H1 (cell line): ENCODE results near the gene DPP8. TPM values are rescaled to one million over a fixed set of nuclear protein-coding genes. Genes with fewer than 3 reads are reported as not detected.
A peak's percentile ranks its signal among the peaks of the same experiment; 100 is the strongest.

Experiments used
- CTCF ChIA-PET: fragments of 300-600 bp; sonication (Branson Sonifier 250); formaldehyde crosslinking; loops from one replicate; lab custom pipeline; 2021; ENCODE audit not compliant: partially characterized antibody; lab: Charles Lee
- POLR2A ChIA-PET: fragments of 300-600 bp; sonication (Branson Sonifier 250); formaldehyde crosslinking; loops from one replicate; lab custom pipeline; 2021; ENCODE audit warnings: inconsistent platforms; ENCODE audit not compliant: partially characterized antibody; lab: Charles Lee
- DNase-seq, 2 experiments: peaks; one replicate each; pipeline versions ENCODE4 v3.0.0 to v3.0.0-alpha.2; 2010 to 2022; ENCODE audit warnings: low spot score in 2 of 2, low read depth in 1 of 2, mixed read lengths in 1 of 2
- FAIRE-seq: peaks from 2 replicates; lab custom pipeline; 2011; peaks lifted over from hg19 to GRCh38; lab: Jason Lieb, UNC
- H2AFZ ChIP-seq: 2 replicates; pipeline ENCODE4 v1.8.1; 2012; ENCODE audit warnings: low read length, inconsistent platforms
- H2AK5ac ChIP-seq: 2 replicates; pipeline ENCODE4 v1.6.1; 2013; ENCODE audit warnings: low read depth, low read length
- H2BK120ac ChIP-seq: replicated peaks from 2 replicates; pipeline ENCODE3; 2013; ENCODE audit warnings: low read depth, low read length, inconsistent platforms
- H2BK12ac ChIP-seq: 2 replicates; pipeline ENCODE4 v1.6.1; 2013; ENCODE audit warnings: low read depth, low read length
- H2BK15ac ChIP-seq: 2 replicates; pipeline ENCODE4 v1.6.1; 2013; ENCODE audit warnings: low read length
- H2BK20ac ChIP-seq: 2 replicates; pipeline ENCODE4 v1.6.1; 2013; ENCODE audit warnings: low read length
- H2BK5ac ChIP-seq: 2 replicates; pipeline ENCODE4 v1.6.1; 2013; ENCODE audit warnings: low read depth, low read length
- H3K14ac ChIP-seq: 2 replicates; pipeline ENCODE4 v1.6.1; 2013; ENCODE audit warnings: inconsistent platforms; ENCODE audit not compliant: insufficient read length
- H3K18ac ChIP-seq: 2 replicates; pipeline ENCODE4 v1.6.1; 2013; ENCODE audit warnings: low read length; ENCODE audit errors: extremely low read depth
- H3K23ac ChIP-seq: 2 replicates; pipeline ENCODE4 v1.6.1; 2013; ENCODE audit warnings: inconsistent platforms; ENCODE audit not compliant: insufficient read length
- H3K23me2 ChIP-seq: 2 replicates; pipeline ENCODE4 v1.6.1; 2013; ENCODE audit warnings: low read depth, low read length
- H3K27ac ChIP-seq: 2 replicates; pipeline ENCODE4 v1.6.1; 2011; ENCODE audit warnings: low read depth, low read length, inconsistent platforms
- H3K27me3 ChIP-seq, 4 experiments: replicated peaks in 1 of 4; 1 replicate in 1 of 4; 2 replicates in 3 of 4; pipeline versions ENCODE4 v1.6.1 to v1.8.1; 2011 to 2013; ENCODE audit warnings: low read length in 3 of 4, mild to moderate bottlenecking in 3 of 4, inconsistent platforms in 2 of 4, mixed read lengths in 2 of 4, moderate library complexity in 1 of 4; ENCODE audit not compliant: control insufficient read depth in 3 of 4, insufficient read depth in 3 of 4; ENCODE audit errors: extremely low read depth in 1 of 4
- H3K36me3 ChIP-seq, 4 experiments: 2 replicates each; pipeline versions ENCODE4 v1.6.1 to v1.8.1; 2011 to 2013; ENCODE audit warnings: mild to moderate bottlenecking in 4 of 4, low read length in 3 of 4, moderate library complexity in 2 of 4, control low read depth in 1 of 4, inconsistent platforms in 1 of 4; ENCODE audit not compliant: insufficient read depth in 4 of 4, control insufficient read depth in 2 of 4
- H3K4ac ChIP-seq: replicated peaks from 2 replicates; pipeline ENCODE3; 2013; ENCODE audit warnings: low read length, low read depth, mixed read lengths, inconsistent platforms; ENCODE audit not compliant: insufficient read length
- H3K4me1 ChIP-seq, 4 experiments: replicated peaks in 1 of 4; 1 replicate in 1 of 4; 2 replicates in 3 of 4; pipeline versions ENCODE4 v1.6.1 to v1.8.1; 2011 to 2013; ENCODE audit warnings: low read length in 3 of 4, inconsistent platforms in 2 of 4, mixed read lengths in 1 of 4; ENCODE audit not compliant: insufficient read depth in 4 of 4, control insufficient read depth in 3 of 4
- H3K4me2 ChIP-seq, 2 experiments: 2 replicates each; pipeline versions ENCODE4 v1.6.1 to v1.8.1; 2011 to 2013; ENCODE audit warnings: low read depth in 2 of 2, low read length in 2 of 2, control low read depth in 1 of 2, inconsistent platforms in 1 of 2, mild to moderate bottlenecking in 1 of 2; ENCODE audit not compliant: insufficient read depth in 1 of 2
- H3K4me3 ChIP-seq, 4 experiments: fragments of 200-600, 300-600 bp in 1 of 4; sonication (generic), shearing (Covaris generic), sonication (Bioruptor Twin) in 1 of 4; 2 replicates each; pipeline versions ENCODE4 v1.5.1 to v1.8.1; 2011 to 2016; ENCODE audit warnings: low read length in 4 of 4, low read depth in 3 of 4, control low read depth in 2 of 4, inconsistent platforms in 2 of 4, mild to moderate bottlenecking in 2 of 4, mixed read lengths in 1 of 4, moderate library complexity in 1 of 4; ENCODE audit not compliant: insufficient read depth in 2 of 4; ENCODE audit errors: extremely low read depth in 1 of 4
- H3K56ac ChIP-seq: replicated peaks from 2 replicates; pipeline ENCODE3; 2013; ENCODE audit warnings: low read depth, mild to moderate bottlenecking, mixed read lengths, low read length, inconsistent platforms; ENCODE audit not compliant: insufficient read length
- H3K79me1 ChIP-seq: 2 replicates; pipeline ENCODE4 v1.6.1; 2013; ENCODE audit warnings: low read depth, low read length, control low read depth
- H3K79me2 ChIP-seq, 2 experiments: 2 replicates each; pipeline versions ENCODE4 v1.6.1 to v1.8.1; 2012 to 2013; ENCODE audit warnings: low read length in 2 of 2, mild to moderate bottlenecking in 2 of 2, inconsistent platforms in 1 of 2; ENCODE audit not compliant: insufficient read depth in 2 of 2, control insufficient read depth in 1 of 2
- H3K9ac ChIP-seq, 4 experiments: replicated peaks in 1 of 4; 1 replicate in 1 of 4; 2 replicates in 3 of 4; pipeline versions ENCODE4 v1.6.1 to v1.8.1; 2011 to 2013; ENCODE audit warnings: low read depth in 3 of 4, low read length in 3 of 4, control low read depth in 2 of 4, mild to moderate bottlenecking in 2 of 4, moderate library complexity in 2 of 4, inconsistent platforms in 1 of 4; ENCODE audit errors: extremely low read depth in 1 of 4
- H3K9me3 ChIP-seq, 2 experiments: 2 replicates each; pipeline versions ENCODE4 v1.6.1 to v1.8.1; 2012 to 2013; ENCODE audit warnings: mild to moderate bottlenecking in 2 of 2, moderate library complexity in 2 of 2, control low read depth in 1 of 2, inconsistent platforms in 1 of 2, low read depth in 1 of 2, low read length in 1 of 2, mixed read lengths in 1 of 2; ENCODE audit not compliant: insufficient read depth in 2 of 2
- H4K20me1 ChIP-seq, 2 experiments: replicated peaks in 1 of 2; 2 replicates each; pipeline versions ENCODE3 to v1.8.1; 2011 to 2013; ENCODE audit warnings: inconsistent platforms in 2 of 2, low read length in 2 of 2, mild to moderate bottlenecking in 1 of 2; ENCODE audit not compliant: insufficient read depth in 2 of 2, control insufficient read depth in 1 of 2
- H4K5ac ChIP-seq: 2 replicates; pipeline ENCODE4 v1.6.1; 2013; ENCODE audit warnings: low read length, low read depth, mixed read lengths, inconsistent platforms; ENCODE audit not compliant: insufficient read length
- H4K8ac ChIP-seq: 2 replicates; pipeline ENCODE4 v1.8.0; 2013; ENCODE audit warnings: mild to moderate bottlenecking, moderate library complexity, low read length, inconsistent platforms; ENCODE audit not compliant: insufficient read depth; ENCODE audit errors: extremely low read depth
- H4K91ac ChIP-seq: replicated peaks from 2 replicates; pipeline ENCODE3; 2013; ENCODE audit warnings: low read length, mixed read lengths, inconsistent platforms; ENCODE audit not compliant: insufficient read length
- CBX8 ChIP-seq: fragments of 300-800, 300-1000 bp; sonication (generic); IDR thresholded peaks from 2 replicates; pipeline ENCODE4 v1.7.1; 2016; ENCODE audit warnings: low read depth, low read length, borderline replicate concordance
- CHD2 ChIP-seq: IDR thresholded peaks from 2 replicates; pipeline ENCODE4 v1.6.1; 2012; ENCODE audit warnings: low read length, improper control_type of control experiment
- CREB1 ChIP-seq: IDR thresholded peaks from 2 replicates; pipeline ENCODE4 v1.6.1; 2012; ENCODE audit warnings: inconsistent platforms
- EP300 ChIP-seq, 2 experiments: IDR thresholded peaks; 1 replicate in 1 of 2; 2 replicates in 1 of 2; pipeline ENCODE4 v1.6.1; 2011 to 2012; ENCODE audit warnings: low read depth in 2 of 2, low read length in 2 of 2, mild to moderate bottlenecking in 2 of 2, borderline replicate concordance in 1 of 2, inconsistent platforms in 1 of 2, moderate library complexity in 1 of 2
- POLR2AphosphoS5 ChIP-seq: IDR thresholded peaks from 2 replicates; pipeline ENCODE4 v1.6.1; 2011; ENCODE audit warnings: low read depth, low read length
- SIRT6 ChIP-seq: IDR thresholded peaks from one replicate; pipeline ENCODE4 v1.7.1; 2012; ENCODE audit warnings: low read length, inconsistent platforms
- SP2 ChIP-seq: IDR thresholded peaks from 2 replicates; pipeline ENCODE4 v1.6.1; 2012; ENCODE audit warnings: mild to moderate bottlenecking, low read length, inconsistent platforms
- SUZ12 ChIP-seq: fragments of 200-600 bp; sonication (generic); IDR thresholded peaks from 2 replicates; pipeline ENCODE4 v1.6.1; 2012; ENCODE audit warnings: mild to moderate bottlenecking, inconsistent platforms, low read length, moderate library complexity, mixed read lengths
- TAF7 ChIP-seq: optimal IDR thresholded peaks from 2 replicates; pipeline ENCODE3; 2011; ENCODE audit warnings: low read depth, mild to moderate bottlenecking, inconsistent platforms, low read length, moderate library complexity, borderline replicate concordance
- TBP ChIP-seq: IDR thresholded peaks from 2 replicates; pipeline ENCODE4 v1.6.1; 2011; ENCODE audit warnings: low read depth, low read length, improper control_type of control experiment
- WGBS, 2 experiments: shearing (Covaris generic) in 1 of 2; methylation state at CpG; one replicate each; pipeline versions ENCODE4 v1.1.6 to v1.1.7; 2013 to 2015; ENCODE audit warnings: low lambda C conversion rate in 2 of 2, mixed read lengths in 2 of 2, inconsistent platforms in 1 of 2, low coverage in 1 of 2, missing lambda C conversion rate in 1 of 2; ENCODE audit not compliant: insufficient replicate concordance in 2 of 2, insufficient coverage in 1 of 2, insufficient read length in 1 of 2; ENCODE audit errors: extremely low coverage in 1 of 2, missing lambda C conversion rate in 1 of 2; 5-methylcytosine and 5-hydroxymethylcytosine counted together
- polyA plus RNA-seq, 7 experiments: library from polyadenylated mRNA; depleted of rRNA in 3 of 7; stranded (reverse) in 5 of 7; unstranded in 2 of 7; fragments of >200 nt in 5 of 7; fragments of 200-250 nt in 2 of 7; gene quantifications; 1 replicate in 5 of 7; 2 replicates in 1 of 7; 4 replicates in 1 of 7; pipeline versions ENCODE4 v1.2.1 to v1.2.3, GENCODE V29; 2011 to 2013; ENCODE audit warnings: missing spikeins in 2 of 7, mixed read lengths in 2 of 7
- total RNA-seq: library from RNA; stranded (reverse); fragmentation: NEBNext Ultra II Directional; extraction: Animal tissue kit (Norgen Biotek cat#: 25700); gene quantifications from 2 replicates; pipeline ENCODE4 v1.2.1, GENCODE V29; 2021
- TF ChIP-seq, protein P1 (sequence below): IDR thresholded peaks from 2 replicates; pipeline ENCODE4 v1.6.1; 2012; ENCODE audit warnings: low read length, inconsistent platforms
- TF ChIP-seq, protein P2 (sequence below): IDR thresholded peaks from 2 replicates; pipeline ENCODE4 v1.6.1; 2012; ENCODE audit warnings: inconsistent platforms

DPP8 gene
- total and polyA plus RNA-seq, 2 of the 8 experiments (the other 6 are each of a cell fraction or from before 2014, with no cell fraction given) = 9.9 to 26.0 TPM

DNA sequence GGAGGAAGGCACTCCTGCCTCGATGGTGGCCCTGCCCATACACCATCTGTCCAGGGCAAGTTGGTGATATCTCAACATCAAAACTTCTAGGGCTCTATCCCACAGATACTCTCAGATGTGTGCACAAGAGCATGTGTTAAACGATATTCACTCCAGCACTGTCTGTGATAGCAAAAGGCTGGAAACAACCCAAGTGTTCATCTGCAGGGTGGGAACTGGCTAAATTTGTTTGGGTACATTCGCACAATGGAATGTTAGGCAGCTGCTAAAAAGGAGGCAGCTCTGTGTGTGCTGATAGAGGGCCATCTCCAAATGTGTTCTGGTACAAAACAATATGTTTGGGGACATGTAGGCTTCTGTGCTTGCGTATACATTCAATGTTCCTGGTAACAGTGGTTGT, 114.5 kb downstream of the DPP8 start:
- H3K4me2 ChIP-seq = no peak overlapping the region
- no peaks in the 10 kb centered on the region for H3K79me2 ChIP-seq
- no peak overlapping the region for H3K4ac ChIP-seq
- no peak overlapping the region for H2BK20ac ChIP-seq
- no peaks in the 10 kb centered on the region for H4K20me1 ChIP-seq
- no peaks in the 10 kb centered on the region for H3K9me3 ChIP-seq
- no peaks in the 10 kb centered on the region; a peak in 1 of 8 replicates for H3K36me3 ChIP-seq
- H3K18ac ChIP-seq = peak overlapping the region; percentile 62; the same call in 1 of the 2 replicates
- H2BK15ac ChIP-seq = peak overlapping the region; percentile 90; the same call in 1 of the 2 replicates
- H3K23me2 ChIP-seq = no peaks in the 10 kb centered on the region; the same call in 1 of the 2 replicates
- no peaks in the 10 kb centered on the region for H3K79me1 ChIP-seq
- H2BK5ac ChIP-seq = no peak overlapping the region
- FAIRE-seq (no peak), DNase-seq (no peak)
- no peak overlapping the region for H3K56ac ChIP-seq
- no peak overlapping the region for H4K8ac ChIP-seq
- H3K23ac ChIP-seq = no peak overlapping the region
- no peak overlapping the region for H3K27ac ChIP-seq
- H2BK120ac ChIP-seq = no peak overlapping the region
- H2AK5ac ChIP-seq = 0 out of 2 replicates have a peak overlapping the region, but pooled peaks have one; percentile 17
- H4K5ac ChIP-seq = no peak overlapping the region
- H2BK12ac ChIP-seq = peak overlapping the region; percentile 29; the same call in 1 of the 2 replicates
- no peak overlapping the region for H4K91ac ChIP-seq
- 92% methylated on average over 4 of the region's 4 CpGs; no CpG with 5 or more reads in 1 of the 2 experiments for WGBS, 2 experiments
- H3K4me1 ChIP-seq = peaks cover 7 to 21% (median 17%) of the 10 kb centered on the region in 4 experiments
- ChIA-PET POLR2A (interaction anchor here (1.3 to 15.2 kb wide), 3 partner anchors 9 to 83 kb away, joined by 4 to 229 read pairs (median 4); partner anchors contain the start of gene IGDCC4), CTCF (interaction anchor here (6.9 kb wide), 1 partner anchor 13 kb away, joined by 180 read pairs; the partner anchor contains the start of gene IGDCC4)
- no peak overlapping the region for H3K9ac ChIP-seq
- H2AFZ ChIP-seq = no peak overlapping the region
- H3K14ac ChIP-seq = no peak overlapping the region
- H3K4me3 ChIP-seq = no peak overlapping the region
- H3K27me3 ChIP-seq = peaks cover 0 to 5% (median 1%) of the 10 kb centered on the region in 4 experiments; a peak in 5 of 7 replicates
- TF ChIP-seq CHD2 (no peak), CBX8 (no peak), POLR2AphosphoS5 (no peak), TAF7 (no peak), CREB1 (no peak), TBP (no peak), SP2 (no peak), EP300 (IDR thresholded peaks at IDR 0.05; ENCODE audit: borderline replicate concordance in 1 of 2, low read depth in 2 of 2, low read length in 2 of 2) (no peak), SUZ12 (no peak), SIRT6 (no peak)
- TF ChIP-seq, protein P1, sequence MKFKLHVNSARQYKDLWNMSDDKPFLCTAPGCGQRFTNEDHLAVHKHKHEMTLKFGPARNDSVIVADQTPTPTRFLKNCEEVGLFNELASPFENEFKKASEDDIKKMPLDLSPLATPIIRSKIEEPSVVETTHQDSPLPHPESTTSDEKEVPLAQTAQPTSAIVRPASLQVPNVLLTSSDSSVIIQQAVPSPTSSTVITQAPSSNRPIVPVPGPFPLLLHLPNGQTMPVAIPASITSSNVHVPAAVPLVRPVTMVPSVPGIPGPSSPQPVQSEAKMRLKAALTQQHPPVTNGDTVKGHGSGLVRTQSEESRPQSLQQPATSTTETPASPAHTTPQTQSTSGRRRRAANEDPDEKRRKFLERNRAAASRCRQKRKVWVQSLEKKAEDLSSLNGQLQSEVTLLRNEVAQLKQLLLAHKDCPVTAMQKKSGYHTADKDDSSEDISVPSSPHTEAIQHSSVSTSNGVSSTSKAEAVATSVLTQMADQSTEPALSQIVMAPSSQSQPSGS = no peak
- TF ChIP-seq, protein P2, sequence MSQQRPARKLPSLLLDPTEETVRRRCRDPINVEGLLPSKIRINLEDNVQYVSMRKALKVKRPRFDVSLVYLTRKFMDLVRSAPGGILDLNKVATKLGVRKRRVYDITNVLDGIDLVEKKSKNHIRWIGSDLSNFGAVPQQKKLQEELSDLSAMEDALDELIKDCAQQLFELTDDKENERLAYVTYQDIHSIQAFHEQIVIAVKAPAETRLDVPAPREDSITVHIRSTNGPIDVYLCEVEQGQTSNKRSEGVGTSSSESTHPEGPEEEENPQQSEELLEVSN = no peak
